ENCODE measurements around the gene RAMP1.

- TF ChIP-seq POLR2A (IDR thresholded peaks at IDR 0.05) (no peak), CTCF (IDR thresholded peaks at IDR 0.05) (no peak), EP300 (IDR thresholded peaks at IDR 0.05) (no peak), POLR2AphosphoS5 (IDR thresholded peaks at IDR 0.05) (no peak)
Observed at GRCh38 chr2:237934186-237934585, 74.8 kb downstream of the RAMP1 start.
